Activated CD4-positive, alpha-beta T cell treated with anti-CD3 and anti-CD28 coated beads, Interleukin-2, amount 50 U/mL, for 16 hours (primary cell): ENCODE data around the gene FRS2.

Experiments
- DNase-seq: peaks from one replicate; pipeline ENCODE4 v3.0.0-alpha.2; 2020

Gene FRS2

GRCh38 chr12:69466867-69467266, 3.3 kb upstream of the FRS2 start:
- no peak for DNase-seq

- no peak for DNase-seq
Measured at GRCh38 chr12:69467366-69467765, 2.8 kb upstream of the FRS2 start.

GRCh38 chr12:69468237-69469026, 1.8 kb upstream of the FRS2 start:
- DNase-seq = no peak

GRCh38 chr12:69469854-69470188, 367 bp upstream of the FRS2 start:
- DNase-seq = no peak

GRCh38 chr12:69471076-69471430, 865 bp downstream of the FRS2 start:
- no peak for DNase-seq

GRCh38 chr12:69471667-69472385, 1.6 kb downstream of the FRS2 start:
- DNase-seq = no peak

- DNase-seq = no peak
Measured at GRCh38 chr12:69473262-69473661, 3.1 kb downstream of the FRS2 start.

- no peak for DNase-seq
Measured at GRCh38 chr12:69474456-69474855, 4.3 kb downstream of the FRS2 start.

GRCh38 chr12:69475237-69475975, 5.2 kb downstream of the FRS2 start:
- DNase-seq = no peak

- DNase-seq = no peak
Measured at GRCh38 chr12:69476276-69477017, 6.3 kb downstream of the FRS2 start.

- DNase-seq = no peak
Measured at GRCh38 chr12:69479675-69480074, 9.5 kb downstream of the FRS2 start.

- no peak for DNase-seq
Measured at GRCh38 chr12:69480698-69481097, 10.5 kb downstream of the FRS2 start.

- DNase-seq = no peak
Measured at GRCh38 chr12:69481133-69481532, 10.9 kb downstream of the FRS2 start.

GRCh38 chr12:69483700-69484099, 13.5 kb downstream of the FRS2 start:
- DNase-seq = no peak

- no peak for DNase-seq
Measured at GRCh38 chr12:69484428-69484827, 14.2 kb downstream of the FRS2 start.

GRCh38 chr12:69490920-69491643, 20.9 kb downstream of the FRS2 start:
- DNase-seq = no peak

GRCh38 chr12:69492739-69493138, 22.6 kb downstream of the FRS2 start:
- DNase-seq = no peak

- no peak for DNase-seq
Measured at GRCh38 chr12:69495071-69495470, 24.9 kb downstream of the FRS2 start.

- peak; percentile 12 for DNase-seq
Measured at GRCh38 chr12:69497308-69498026, 27.3 kb downstream of the FRS2 start.

- no peak for DNase-seq
Measured at GRCh38 chr12:69500631-69501030, 30.4 kb downstream of the FRS2 start.

GRCh38 chr12:69501154-69501895, 31.1 kb downstream of the FRS2 start:
- no peak for DNase-seq
